OCI-LY3 (cell line): ENCODE data around the gene ZNF79.

Experiments
- H2AFZ ChIP-seq: fragments of 200-600, 300-600 bp; shearing (Covaris generic); 2 replicates; pipeline ENCODE4 v1.6.0; 2014; ENCODE audit warnings: antibody characterized with exemption, low read depth, low read length
- H3K27ac ChIP-seq: fragments of 200-600, 300-600 bp; sonication (generic); 2 replicates; pipeline ENCODE4 v1.5.1; 2014; ENCODE audit warnings: mild to moderate bottlenecking, low read length, moderate library complexity, mixed read lengths
- H3K27me3 ChIP-seq: fragments of 200-600, 300-600 bp; sonication (generic); 2 replicates; pipeline ENCODE4 v1.6.1; 2014; ENCODE audit warnings: low read depth, low read length, mixed read lengths
- H3K36me3 ChIP-seq: fragments of 200-600, 300-600 bp; sonication (generic); replicated peaks from 2 replicates; pipeline ENCODE3; 2014; ENCODE audit warnings: low read depth, low read length, mixed read lengths
- H3K4me1 ChIP-seq: fragments of 300-600, 200-600 bp; sonication (generic); 2 replicates; pipeline ENCODE4 v1.6.1; 2014; ENCODE audit warnings: low read length, mixed read lengths
- H3K4me2 ChIP-seq: fragments of 200-600, 300-600 bp; sonication (generic); 2 replicates; pipeline ENCODE4 v1.6.1; 2014; ENCODE audit warnings: low read length, mixed read lengths
- H3K4me3 ChIP-seq: fragments of 300-600, 200-600 bp; sonication (generic); 2 replicates; pipeline ENCODE4 v1.5.1; 2014; ENCODE audit warnings: antibody characterized with exemption, mild to moderate bottlenecking, low read length, moderate library complexity
- H3K79me2 ChIP-seq: fragments of 300-600, 200-600 bp; shearing (Covaris generic); 2 replicates; pipeline ENCODE4 v1.6.1; 2014; ENCODE audit warnings: mild to moderate bottlenecking, low read length, mixed read lengths
- H3K9ac ChIP-seq: fragments of 300-600, 200-600 bp; shearing (Covaris generic); 2 replicates; pipeline ENCODE4 v1.6.0; 2014; ENCODE audit warnings: mild to moderate bottlenecking, low read length, moderate library complexity
- H3K9me3 ChIP-seq: fragments of 200-600, 300-600 bp; shearing (Covaris generic); 2 replicates; pipeline ENCODE4 v1.6.1; 2014; ENCODE audit warnings: low read length, mixed read lengths; ENCODE audit not compliant: insufficient read depth
- H4K20me1 ChIP-seq: fragments of 200-600, 300-600 bp; sonication (generic); 2 replicates; pipeline ENCODE4 v1.6.1; 2016; ENCODE audit warnings: low read length, mixed read lengths; ENCODE audit not compliant: insufficient read depth
- EZH2phosphoT487 ChIP-seq: fragments of 200-600 bp; shearing (Covaris generic); IDR thresholded peaks from 2 replicates; pipeline ENCODE4 v1.6.1; 2018; ENCODE audit warnings: antibody characterized with exemption, mixed run types, low read depth
- TF ChIP-seq, protein P1 (sequence below): fragments of 200-600, 300-600 bp; sonication (generic); IDR thresholded peaks from 2 replicates; pipeline ENCODE4 v1.5.1; 2014; ENCODE audit warnings: antibody characterized with exemption, low read length, low read depth

ZNF79 gene

DNA sequence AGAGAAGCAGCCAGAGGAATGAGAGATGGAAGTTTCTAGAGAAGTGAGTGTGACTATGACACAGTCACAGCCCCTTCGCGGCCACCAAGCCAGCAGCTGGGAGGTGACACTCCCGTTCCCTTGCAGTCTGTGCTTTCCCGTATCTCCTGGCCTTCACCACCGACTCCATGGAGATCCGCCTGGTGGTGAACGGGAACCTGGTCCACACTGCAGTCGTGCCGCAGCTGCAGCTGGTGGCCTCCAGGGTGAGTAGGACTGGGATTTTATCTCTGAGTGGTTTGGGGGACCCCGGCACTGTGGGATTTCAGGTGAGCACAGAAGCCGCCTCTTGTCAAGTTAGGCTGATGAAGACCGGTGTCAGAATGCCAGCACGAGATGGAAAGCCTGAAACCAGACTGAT is 39.3 kb upstream of the ZNF79 start:
- H3K4me2 ChIP-seq, result no peak overlapping the region
- no peaks in the 10 kb centered on the region for H3K27me3 ChIP-seq
- H3K4me3 ChIP-seq, result no peak overlapping the region
- TF ChIP-seq EZH2phosphoT487, result no peak
- TF ChIP-seq, protein P1, sequence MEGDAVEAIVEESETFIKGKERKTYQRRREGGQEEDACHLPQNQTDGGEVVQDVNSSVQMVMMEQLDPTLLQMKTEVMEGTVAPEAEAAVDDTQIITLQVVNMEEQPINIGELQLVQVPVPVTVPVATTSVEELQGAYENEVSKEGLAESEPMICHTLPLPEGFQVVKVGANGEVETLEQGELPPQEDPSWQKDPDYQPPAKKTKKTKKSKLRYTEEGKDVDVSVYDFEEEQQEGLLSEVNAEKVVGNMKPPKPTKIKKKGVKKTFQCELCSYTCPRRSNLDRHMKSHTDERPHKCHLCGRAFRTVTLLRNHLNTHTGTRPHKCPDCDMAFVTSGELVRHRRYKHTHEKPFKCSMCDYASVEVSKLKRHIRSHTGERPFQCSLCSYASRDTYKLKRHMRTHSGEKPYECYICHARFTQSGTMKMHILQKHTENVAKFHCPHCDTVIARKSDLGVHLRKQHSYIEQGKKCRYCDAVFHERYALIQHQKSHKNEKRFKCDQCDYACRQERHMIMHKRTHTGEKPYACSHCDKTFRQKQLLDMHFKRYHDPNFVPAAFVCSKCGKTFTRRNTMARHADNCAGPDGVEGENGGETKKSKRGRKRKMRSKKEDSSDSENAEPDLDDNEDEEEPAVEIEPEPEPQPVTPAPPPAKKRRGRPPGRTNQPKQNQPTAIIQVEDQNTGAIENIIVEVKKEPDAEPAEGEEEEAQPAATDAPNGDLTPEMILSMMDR, result no peak
- H3K9me3 ChIP-seq, result no peaks in the 10 kb centered on the region
- no peak overlapping the region for H2AFZ ChIP-seq
- peaks cover 4% of the 10 kb centered on the region; the same call in 1 of the 2 replicates for H3K4me1 ChIP-seq
- no peak overlapping the region for H3K9ac ChIP-seq
- no peaks in the 10 kb centered on the region for H4K20me1 ChIP-seq
- no peak overlapping the region for H3K27ac ChIP-seq
- no peaks in the 10 kb centered on the region for H3K36me3 ChIP-seq
- H3K79me2 ChIP-seq, result no peaks in the 10 kb centered on the region

DNA sequence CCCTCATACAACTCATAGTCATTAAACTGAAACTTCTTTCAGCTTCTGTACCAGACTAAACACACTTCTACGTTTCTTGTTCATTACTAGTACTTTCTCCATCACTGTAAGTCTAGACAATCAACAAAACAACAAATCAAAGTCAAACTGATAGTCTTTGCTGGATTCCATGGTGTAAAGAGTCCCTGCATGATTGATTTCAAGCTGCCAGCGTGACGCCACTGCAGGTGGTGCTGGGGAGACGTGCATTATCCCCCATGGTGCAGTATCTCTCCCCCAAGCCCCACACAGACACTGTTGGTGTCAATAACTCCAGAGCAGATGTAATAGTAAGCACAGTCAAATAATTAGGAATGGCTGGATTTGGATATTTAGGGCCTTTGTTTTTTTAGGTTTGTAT is 37.9 kb upstream of the ZNF79 start:
- no peak overlapping the region for H3K4me3 ChIP-seq
- no peaks in the 10 kb centered on the region for H3K36me3 ChIP-seq
- no peak overlapping the region for H3K4me2 ChIP-seq
- TF ChIP-seq, protein P1, result no peak
- no peak for TF ChIP-seq EZH2phosphoT487
- H3K4me1 ChIP-seq, result peaks cover 4% of the 10 kb centered on the region; the same call in 1 of the 2 replicates
- no peaks in the 10 kb centered on the region for H3K27me3 ChIP-seq
- no peaks in the 10 kb centered on the region for H3K9me3 ChIP-seq
- H4K20me1 ChIP-seq, result no peaks in the 10 kb centered on the region
- H3K9ac ChIP-seq, result no peak overlapping the region
- no peaks in the 10 kb centered on the region for H3K79me2 ChIP-seq
- no peak overlapping the region for H3K27ac ChIP-seq
- no peak overlapping the region for H2AFZ ChIP-seq

DNA sequence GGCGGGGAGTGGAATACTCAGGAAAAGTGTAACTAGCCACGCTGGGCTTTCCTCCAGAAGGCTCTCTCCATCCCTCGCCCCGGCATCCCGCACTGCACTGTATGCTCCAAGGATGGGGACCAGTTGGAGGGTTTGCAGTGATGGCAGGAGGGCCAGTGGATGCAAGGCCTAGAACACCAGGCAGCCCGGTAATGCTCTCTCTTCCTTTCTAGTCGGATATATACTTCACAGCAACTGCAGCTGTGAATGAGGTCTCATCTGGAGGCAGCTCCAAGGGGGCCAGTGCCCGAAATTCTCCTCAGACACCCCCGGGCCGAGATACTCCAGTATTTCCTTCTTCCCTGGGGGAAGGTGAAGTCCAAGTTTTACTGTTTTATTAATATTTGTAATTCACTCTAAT is 37.2 kb upstream of the ZNF79 start:
- H3K27ac ChIP-seq, result no peak overlapping the region
- no peak overlapping the region for H3K4me2 ChIP-seq
- H3K9me3 ChIP-seq, result no peaks in the 10 kb centered on the region
- H3K27me3 ChIP-seq, result no peaks in the 10 kb centered on the region
- no peaks in the 10 kb centered on the region for H3K36me3 ChIP-seq
- no peak overlapping the region for H2AFZ ChIP-seq
- no peaks in the 10 kb centered on the region for H4K20me1 ChIP-seq
- TF ChIP-seq, protein P1, result no peak
- no peak for TF ChIP-seq EZH2phosphoT487
- no peak overlapping the region for H3K4me3 ChIP-seq
- H3K79me2 ChIP-seq, result no peaks in the 10 kb centered on the region
- H3K4me1 ChIP-seq, result peaks cover 4% of the 10 kb centered on the region; the same call in 1 of the 2 replicates
- H3K9ac ChIP-seq, result no peak overlapping the region

DNA sequence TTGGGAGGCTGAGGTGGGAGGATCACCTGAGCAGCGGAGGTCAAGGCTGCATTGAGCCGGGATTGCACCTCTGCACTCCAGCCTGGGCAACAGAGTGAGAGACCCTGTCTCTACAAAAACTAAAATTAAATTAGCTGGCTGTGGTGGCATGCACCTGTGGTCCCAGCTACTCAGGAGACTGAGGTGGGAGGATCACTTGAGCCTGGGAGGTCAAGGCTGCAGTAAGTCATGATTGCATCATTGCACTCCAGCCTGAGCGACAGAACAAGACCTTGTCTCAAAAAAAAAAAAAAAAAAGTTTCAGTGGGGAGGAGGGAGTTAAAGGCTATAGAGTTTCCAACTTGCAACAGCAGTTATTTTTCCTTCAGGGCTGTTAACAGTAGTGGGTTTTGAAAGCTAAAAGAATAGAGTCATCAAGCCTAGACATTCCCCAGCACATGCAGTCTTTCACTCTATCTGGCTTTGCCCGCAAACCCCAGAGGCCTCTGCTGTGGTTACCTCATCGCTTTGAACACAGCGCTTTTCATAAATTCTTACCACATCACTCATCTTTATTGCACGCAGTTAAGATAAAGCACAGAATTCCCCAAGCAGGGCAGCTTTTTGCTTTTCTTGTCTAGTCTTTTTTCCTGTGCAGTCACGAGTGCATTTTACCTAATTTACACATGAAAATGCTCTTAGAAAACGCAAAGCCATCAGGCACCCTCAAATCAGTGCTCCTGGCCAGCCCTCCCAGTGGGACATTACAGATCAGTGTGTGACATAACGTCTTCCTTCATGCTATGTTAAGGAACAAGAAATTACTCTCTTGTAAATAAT is 35.9 kb upstream of the ZNF79 start:
- no peaks in the 10 kb centered on the region for H3K36me3 ChIP-seq
- no peak overlapping the region for H3K27ac ChIP-seq
- TF ChIP-seq EZH2phosphoT487, result no peak
- TF ChIP-seq, protein P1, result no peak
- no peak overlapping the region for H3K4me3 ChIP-seq
- no peak overlapping the region for H3K9ac ChIP-seq
- no peaks in the 10 kb centered on the region for H4K20me1 ChIP-seq
- no peak overlapping the region for H3K4me2 ChIP-seq
- H3K9me3 ChIP-seq, result no peaks in the 10 kb centered on the region
- H2AFZ ChIP-seq, result no peak overlapping the region
- no peaks in the 10 kb centered on the region for H3K27me3 ChIP-seq
- H3K79me2 ChIP-seq, result no peaks in the 10 kb centered on the region
- H3K4me1 ChIP-seq, result peaks cover 4% of the 10 kb centered on the region; the same call in 1 of the 2 replicates
